Panc1 (cell line): Measurements from ENCODE around the gene RBM14. TPM values are rescaled to one million over a fixed set of nuclear protein-coding genes. Genes with fewer than 3 reads are reported as not detected.

Experiments
- ATAC-seq: fragments of 200-7000 bp; cut with Tn5 transposase; 2 replicates; pipeline ENCODE4 v1.9.1; 2020; ENCODE audit warnings: mild to moderate bottlenecking, moderate library complexity
- BruUV-seq: library from RNA; stranded (reverse); fragments of 400-500 nt; replicated peaks from 2 replicates; lab custom pipeline; 2021; lab: Mats Ljungman, UMichigan
- CTCF ChIA-PET: fragments of 300-600 bp; sonication (Branson Sonifier 250); formaldehyde crosslinking; loops from one replicate; lab custom pipeline; 2022; ENCODE audit warnings: antibody characterized with exemption; lab: Charles Lee
- POLR2A ChIA-PET: fragments of 300-600 bp; sonication (Branson Sonifier 250); formaldehyde crosslinking; loops from one replicate; lab custom pipeline; 2022; ENCODE audit warnings: antibody characterized with exemption; lab: Charles Lee
- DNase-seq: peaks from one replicate; pipeline ENCODE4 v3.0.0-alpha.2; 2010; ENCODE audit warnings: low read depth, low spot score
- H3K27ac ChIP-seq: 2 replicates; pipeline ENCODE4 v1.5.1; 2011; ENCODE audit warnings: mild to moderate bottlenecking, low read length, inconsistent platforms
- H3K27me3 ChIP-seq: fragments of 200-500 bp; sonication (Bioruptor generic); 2 replicates; pipeline ENCODE4 v1.6.0; 2014; ENCODE audit warnings: low read length, inconsistent platforms; ENCODE audit not compliant: control insufficient read depth, insufficient read depth
- H3K36me3 ChIP-seq: fragments of 200-500 bp; sonication (Bioruptor generic); 2 replicates; pipeline ENCODE4 v1.5.1; 2014; ENCODE audit warnings: inconsistent platforms, mild to moderate bottlenecking, low read length, moderate library complexity; ENCODE audit not compliant: control insufficient read depth, insufficient read depth
- H3K4me1 ChIP-seq: 2 replicates; pipeline ENCODE4 v1.5.1; 2011; ENCODE audit warnings: inconsistent platforms, mild to moderate bottlenecking, low read length, moderate library complexity; ENCODE audit not compliant: control insufficient read depth, insufficient read depth
- H3K4me3 ChIP-seq, 2 experiments: 2 replicates each; pipeline ENCODE4 v1.5.1; 2011 to 2012; ENCODE audit warnings: low read depth in 2 of 2, low read length in 2 of 2, mild to moderate bottlenecking in 2 of 2, inconsistent platforms in 1 of 2, moderate library complexity in 1 of 2
- H3K9me3 ChIP-seq: fragments of 200-500 bp; sonication (Bioruptor generic); 2 replicates; pipeline ENCODE4 v1.5.1; 2014; ENCODE audit warnings: low read depth, mild to moderate bottlenecking, inconsistent platforms, low read length, moderate library complexity; ENCODE audit not compliant: control insufficient read depth, insufficient read depth
- POLR2AphosphoS5 ChIP-seq: IDR thresholded peaks from 2 replicates; pipeline ENCODE4 v1.6.1; 2012; ENCODE audit warnings: mild to moderate bottlenecking, low read depth, low read length, moderate library complexity
- SIN3A ChIP-seq: IDR thresholded peaks from 2 replicates; pipeline ENCODE4 v1.6.1; 2012; ENCODE audit warnings: low read depth, mild to moderate bottlenecking, low read length, moderate library complexity, borderline replicate concordance; ENCODE audit not compliant: insufficient read depth
- TCF7L2 ChIP-seq: IDR thresholded peaks from 2 replicates; pipeline ENCODE4 v1.6.1; 2011; ENCODE audit warnings: mild to moderate bottlenecking, low read depth, low read length, inconsistent platforms
- in situ Hi-C: cut with HindIII; loops from 2 replicates; pipeline ENCODE4 v1.10.0; 2016; ENCODE audit warnings: low sequenced_read_pairs, low pct_unique_long_range_greater_than_20kb
- intact Hi-C: fragments of 100-400 bp; cut with micrococcal nuclease; formaldehyde crosslinking; loops from one replicate; pipeline ENCODE4 v1.10.0; 2022; ENCODE audit not compliant: unreplicated experiment
- total RNA-seq: library from RNA; stranded (reverse); gene quantifications from one replicate; pipeline ENCODE4 v1.2.1, GENCODE V29; 2021; ENCODE audit not compliant: unreplicated experiment
- TF ChIP-seq, protein P1 (sequence below), 2 experiments: IDR thresholded peaks; 2 replicates each; pipeline ENCODE4 v1.6.1; 2011 to 2012; ENCODE audit warnings: low read depth in 2 of 2, control low read depth in 1 of 2, low read length in 1 of 2, mild to moderate bottlenecking in 1 of 2, moderate library complexity in 1 of 2; ENCODE audit not compliant: insufficient read depth in 1 of 2
- TF ChIP-seq, protein P2 (sequence below): fragments of 450-650 bp; IDR thresholded peaks from 2 replicates; pipeline ENCODE4 v1.5.1; 2017; ENCODE audit warnings: mild to moderate bottlenecking

RBM14 gene
- total RNA-seq, 1 experiment from 2014 or later: 93.9 TPM

DNA sequence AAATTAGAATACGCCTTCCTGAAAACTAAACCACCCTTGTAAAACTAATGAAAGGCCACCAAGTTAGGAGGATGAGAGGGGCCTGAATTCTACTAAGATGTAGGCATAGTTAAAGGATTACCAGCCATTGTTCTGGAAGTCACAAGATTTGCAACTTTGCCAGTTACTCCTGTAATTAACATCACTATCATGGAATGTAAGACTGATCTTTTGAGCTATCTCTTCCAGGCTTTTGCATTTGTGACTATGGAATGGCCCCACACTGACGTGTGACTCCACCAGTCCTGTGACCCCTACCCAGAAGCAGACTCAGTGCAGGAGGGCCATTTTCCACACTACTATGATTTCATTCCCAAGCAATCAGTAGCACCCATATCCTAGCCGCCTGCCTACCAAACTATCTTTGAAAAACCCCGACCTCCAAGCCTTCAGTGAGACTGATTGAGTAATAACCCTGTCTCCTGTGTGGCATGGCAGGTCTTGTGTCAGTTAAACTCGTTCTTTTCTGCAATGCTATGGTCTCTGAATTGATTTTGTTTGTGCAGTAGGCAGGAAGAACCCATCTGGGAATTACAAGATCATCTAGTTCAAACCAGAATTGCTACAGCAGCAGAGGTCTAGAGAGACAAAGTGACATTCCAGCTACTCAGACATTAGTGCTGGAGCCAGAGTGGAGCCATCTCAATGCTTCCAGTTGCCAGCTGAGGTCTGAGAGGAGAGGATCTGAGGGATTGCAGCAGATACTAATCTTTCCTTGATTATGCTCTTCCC lies 46.2 kb upstream of the RBM14 start:
- Histone ChIP-seq H3K4me1 (no peaks in the 10 kb centered on the region), H3K9me3 (no peaks in the 10 kb centered on the region), H3K4me3 (no peak overlapping the region), H3K27me3 (no peaks in the 10 kb centered on the region), H3K36me3 (no peaks in the 10 kb centered on the region), H3K27ac (no peak overlapping the region)
- ChIA-PET CTCF (interaction anchor here (0.6 kb wide), 2 partner anchors 104 to 232 kb away, joined by 6 to 8 read pairs; partner anchors contain the start of gene PELI3), POLR2A (no interaction called here)
- ATAC-seq (no peak), DNase-seq (no peak)
- intact Hi-C loops: loop anchor here (10.0 kb wide), 1 partner anchor 105 kb away; the partner anchor contains the start of gene RBM4B
- BruUV-seq: no TSS peak
- TF ChIP-seq, protein P1, sequence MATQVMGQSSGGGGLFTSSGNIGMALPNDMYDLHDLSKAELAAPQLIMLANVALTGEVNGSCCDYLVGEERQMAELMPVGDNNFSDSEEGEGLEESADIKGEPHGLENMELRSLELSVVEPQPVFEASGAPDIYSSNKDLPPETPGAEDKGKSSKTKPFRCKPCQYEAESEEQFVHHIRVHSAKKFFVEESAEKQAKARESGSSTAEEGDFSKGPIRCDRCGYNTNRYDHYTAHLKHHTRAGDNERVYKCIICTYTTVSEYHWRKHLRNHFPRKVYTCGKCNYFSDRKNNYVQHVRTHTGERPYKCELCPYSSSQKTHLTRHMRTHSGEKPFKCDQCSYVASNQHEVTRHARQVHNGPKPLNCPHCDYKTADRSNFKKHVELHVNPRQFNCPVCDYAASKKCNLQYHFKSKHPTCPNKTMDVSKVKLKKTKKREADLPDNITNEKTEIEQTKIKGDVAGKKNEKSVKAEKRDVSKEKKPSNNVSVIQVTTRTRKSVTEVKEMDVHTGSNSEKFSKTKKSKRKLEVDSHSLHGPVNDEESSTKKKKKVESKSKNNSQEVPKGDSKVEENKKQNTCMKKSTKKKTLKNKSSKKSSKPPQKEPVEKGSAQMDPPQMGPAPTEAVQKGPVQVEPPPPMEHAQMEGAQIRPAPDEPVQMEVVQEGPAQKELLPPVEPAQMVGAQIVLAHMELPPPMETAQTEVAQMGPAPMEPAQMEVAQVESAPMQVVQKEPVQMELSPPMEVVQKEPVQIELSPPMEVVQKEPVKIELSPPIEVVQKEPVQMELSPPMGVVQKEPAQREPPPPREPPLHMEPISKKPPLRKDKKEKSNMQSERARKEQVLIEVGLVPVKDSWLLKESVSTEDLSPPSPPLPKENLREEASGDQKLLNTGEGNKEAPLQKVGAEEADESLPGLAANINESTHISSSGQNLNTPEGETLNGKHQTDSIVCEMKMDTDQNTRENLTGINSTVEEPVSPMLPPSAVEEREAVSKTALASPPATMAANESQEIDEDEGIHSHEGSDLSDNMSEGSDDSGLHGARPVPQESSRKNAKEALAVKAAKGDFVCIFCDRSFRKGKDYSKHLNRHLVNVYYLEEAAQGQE (IDR thresholded peaks at IDR 0.05; ENCODE audit: insufficient read depth in 1 of 2, low read depth in 2 of 2, low read length in 1 of 2): no peak
- TF ChIP-seq POLR2AphosphoS5 (no peak), SIN3A (no peak), TCF7L2 (no peak)
- TF ChIP-seq, protein P2, sequence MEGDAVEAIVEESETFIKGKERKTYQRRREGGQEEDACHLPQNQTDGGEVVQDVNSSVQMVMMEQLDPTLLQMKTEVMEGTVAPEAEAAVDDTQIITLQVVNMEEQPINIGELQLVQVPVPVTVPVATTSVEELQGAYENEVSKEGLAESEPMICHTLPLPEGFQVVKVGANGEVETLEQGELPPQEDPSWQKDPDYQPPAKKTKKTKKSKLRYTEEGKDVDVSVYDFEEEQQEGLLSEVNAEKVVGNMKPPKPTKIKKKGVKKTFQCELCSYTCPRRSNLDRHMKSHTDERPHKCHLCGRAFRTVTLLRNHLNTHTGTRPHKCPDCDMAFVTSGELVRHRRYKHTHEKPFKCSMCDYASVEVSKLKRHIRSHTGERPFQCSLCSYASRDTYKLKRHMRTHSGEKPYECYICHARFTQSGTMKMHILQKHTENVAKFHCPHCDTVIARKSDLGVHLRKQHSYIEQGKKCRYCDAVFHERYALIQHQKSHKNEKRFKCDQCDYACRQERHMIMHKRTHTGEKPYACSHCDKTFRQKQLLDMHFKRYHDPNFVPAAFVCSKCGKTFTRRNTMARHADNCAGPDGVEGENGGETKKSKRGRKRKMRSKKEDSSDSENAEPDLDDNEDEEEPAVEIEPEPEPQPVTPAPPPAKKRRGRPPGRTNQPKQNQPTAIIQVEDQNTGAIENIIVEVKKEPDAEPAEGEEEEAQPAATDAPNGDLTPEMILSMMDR: no peak
- in situ Hi-C loops: no loop called here

DNA sequence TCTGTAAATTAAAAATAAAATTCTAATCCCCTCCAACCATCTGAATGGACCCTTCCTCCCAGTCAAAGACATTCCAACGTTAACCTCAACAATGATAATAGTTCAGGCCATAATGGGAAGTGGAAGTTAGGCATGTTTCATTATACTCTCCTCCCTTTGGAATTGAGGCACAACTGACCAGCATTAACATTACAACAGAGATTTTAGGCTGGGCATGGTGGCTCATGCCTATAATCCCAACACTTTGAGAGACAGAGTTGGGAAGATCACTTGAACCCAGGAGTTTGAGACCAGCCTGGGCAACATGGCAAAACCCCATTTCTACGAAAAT lies 45.6 kb upstream of the RBM14 start:
- POLR2A ChIA-PET: no interaction called here

More for the DNA sequence above, 45.6 kb upstream of the RBM14 start:
- in situ Hi-C loops: no loop called here
- BruUV-seq: no TSS peak
- intact Hi-C loops: loop anchor here (10.0 kb wide), 1 partner anchor 104 kb away; the partner anchor contains the start of gene RBM4B
- Histone ChIP-seq H3K4me3 (no peak overlapping the region), H3K27ac (no peak overlapping the region), H3K27me3 (no peaks in the 10 kb centered on the region), H3K4me1 (no peaks in the 10 kb centered on the region), H3K9me3 (no peaks in the 10 kb centered on the region), H3K36me3 (no peaks in the 10 kb centered on the region)
- CTCF ChIA-PET: no interaction called here
- TF ChIP-seq TCF7L2 (no peak), SIN3A (no peak), POLR2AphosphoS5 (no peak)
- TF ChIP-seq, protein P2: no peak
- TF ChIP-seq, protein P1 (IDR thresholded peaks at IDR 0.05; ENCODE audit: insufficient read depth in 1 of 2, low read depth in 2 of 2, low read length in 1 of 2): no peak
- DNase-seq (no peak), ATAC-seq (no peak)
